ENCODE measurements around the gene MSRB1. TPM values are rescaled to one million over a fixed set of nuclear protein-coding genes. Genes with fewer than 3 reads are reported as not detected.
"Not testable (repeated sequence)": the region's sequence is repeated elsewhere in the genome, so short reads cannot be mapped to it uniquely, and the experiment has no call there.

The MSRB1 gene
- total and polyA plus RNA-seq, 4 donors = 10.0 to 25.8 (median 17.4) TPM

DNA sequence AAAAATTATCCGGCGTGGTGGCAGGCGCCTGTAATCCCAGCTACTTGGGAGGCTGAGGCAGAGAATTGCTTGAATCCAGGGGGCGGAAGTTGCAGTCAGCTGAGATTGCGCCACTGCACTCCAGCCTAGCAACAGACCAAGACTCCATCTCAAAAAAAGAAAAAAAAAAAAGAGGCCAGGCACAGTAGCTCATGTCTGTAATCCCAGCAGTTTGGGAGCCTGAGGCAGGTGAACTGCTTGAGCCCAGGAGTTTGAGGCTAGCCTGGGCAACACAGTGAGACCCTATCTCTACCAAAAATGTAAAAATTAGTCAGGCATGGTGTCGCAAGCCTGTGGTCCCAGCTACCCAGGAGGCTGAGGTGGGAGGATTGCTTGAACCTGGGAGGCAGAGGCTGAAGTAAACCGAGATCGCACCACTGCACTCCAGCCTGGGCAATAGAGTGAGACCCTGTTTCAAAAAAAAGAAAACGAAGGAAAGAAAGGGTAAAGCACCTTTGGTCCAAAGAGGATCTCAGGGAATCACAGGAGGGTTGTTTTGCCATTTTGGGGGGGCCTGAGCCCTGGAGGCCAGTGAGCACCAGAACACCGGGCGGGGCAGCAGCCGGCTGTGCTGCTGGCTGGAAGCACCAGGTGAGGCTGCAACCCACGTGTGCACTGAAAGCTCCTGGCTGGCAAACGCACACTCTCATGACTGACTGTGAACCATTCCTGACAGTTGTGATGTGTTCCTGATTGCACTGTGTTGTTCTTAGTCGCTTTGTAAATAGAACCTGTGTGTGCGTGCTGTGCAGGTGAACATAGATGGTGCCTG lies 43.2 kb downstream of the MSRB1 start:
- 88% methylated on average over 14 of the region's 16 CpGs for WGBS (ENCODE audit: insufficient coverage)
- no peak overlapping the region for H3K4me3 ChIP-seq (ENCODE audit: low read depth, low read length)
- no peaks in the 10 kb centered on the region for H3K9me3 ChIP-seq (ENCODE audit: control insufficient read depth, insufficient read depth, low read length)
- no peak for DNase-seq (ENCODE audit: low read depth in 4 of 6, low spot score in 6 of 6)
- H3K27ac ChIP-seq (ENCODE audit: low read depth, low read length) = no peak overlapping the region
- H3K36me3 ChIP-seq (ENCODE audit: control insufficient read depth, insufficient read depth, low read length) = no peaks in the 10 kb centered on the region
- H3K27me3 ChIP-seq (ENCODE audit: control insufficient read depth, insufficient read depth, low read length) = peaks cover 4% of the 10 kb centered on the region
- H3K4me1 ChIP-seq (ENCODE audit: control insufficient read depth, insufficient read depth, low read length) = peaks cover 10% of the 10 kb centered on the region

DNA sequence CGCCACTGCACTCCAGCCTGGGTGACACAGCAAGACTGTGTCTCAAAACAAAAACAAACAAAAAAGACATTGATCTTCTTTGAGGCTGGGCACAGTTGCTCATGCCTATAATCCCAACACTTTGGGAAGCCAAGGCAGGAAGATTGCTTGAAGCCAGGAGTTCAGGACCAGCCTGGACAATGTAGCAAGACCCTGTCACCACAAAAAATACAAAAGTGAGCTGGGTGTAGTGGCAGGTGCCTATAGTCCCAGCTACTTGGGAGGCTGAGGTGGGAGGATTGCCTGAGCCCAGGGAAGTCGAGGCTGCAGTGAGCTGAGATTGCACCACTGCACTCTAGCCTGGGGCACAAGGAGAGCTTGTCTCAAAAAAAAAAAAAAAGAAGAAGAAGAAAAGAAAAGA lies 45.3 kb downstream of the MSRB1 start:
- not testable (repeated sequence) for H3K4me1 ChIP-seq (ENCODE audit: control insufficient read depth, insufficient read depth, low read length); H3K4me3 ChIP-seq (ENCODE audit: low read depth, low read length); DNase-seq (ENCODE audit: low read depth in 4 of 6, low spot score in 6 of 6); H3K36me3 ChIP-seq (ENCODE audit: control insufficient read depth, insufficient read depth, low read length); H3K9me3 ChIP-seq (ENCODE audit: control insufficient read depth, insufficient read depth, low read length); H3K27me3 ChIP-seq (ENCODE audit: control insufficient read depth, insufficient read depth, low read length); H3K27ac ChIP-seq (ENCODE audit: low read depth, low read length)
- 79% methylated on average over 2 of the region's 2 CpGs for WGBS (ENCODE audit: insufficient coverage)

- H3K27me3 ChIP-seq (ENCODE audit: control insufficient read depth, insufficient read depth, low read length) = peaks cover 3% of the 10 kb centered on the region
Measured at GRCh38 chr16:1895949-1896675, 46.9 kb downstream of the MSRB1 start.

DNA sequence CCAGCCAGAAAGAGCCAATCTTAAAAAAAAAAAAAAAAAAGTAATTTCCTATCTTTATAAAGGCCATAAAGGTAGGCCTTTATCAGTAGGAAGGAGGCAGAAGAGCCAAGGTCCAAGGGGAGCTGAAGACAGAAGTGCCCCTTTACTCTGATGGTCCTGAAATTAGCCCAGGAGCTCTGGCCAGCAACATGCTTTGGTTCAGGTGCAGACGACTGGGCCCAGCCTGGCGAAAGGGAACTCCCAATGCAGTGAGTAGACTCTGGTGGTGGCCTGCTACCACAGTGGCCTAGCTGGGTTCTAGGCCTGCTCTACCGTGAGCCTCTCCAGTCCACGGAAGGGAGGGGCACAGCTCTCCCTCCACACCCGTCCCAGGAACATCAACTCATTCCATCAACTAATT lies 47.9 kb downstream of the MSRB1 start:
- H3K27me3 ChIP-seq (ENCODE audit: control insufficient read depth, insufficient read depth, low read length) = peaks cover 9% of the 10 kb centered on the region
- 92% methylated on average over 3 of the region's 5 CpGs for WGBS (ENCODE audit: insufficient coverage)
- H3K9me3 ChIP-seq (ENCODE audit: control insufficient read depth, insufficient read depth, low read length) = no peaks in the 10 kb centered on the region

More at GRCh38 chr16:1895949-1896675, 46.9 kb downstream of the MSRB1 start:
- no peaks in the 10 kb centered on the region for H3K9me3 ChIP-seq (ENCODE audit: control insufficient read depth, insufficient read depth, low read length)
- no peaks in the 10 kb centered on the region for H3K4me1 ChIP-seq (ENCODE audit: control insufficient read depth, insufficient read depth, low read length)
- H3K27ac ChIP-seq (ENCODE audit: low read depth, low read length) = no peak overlapping the region
- no peaks in the 10 kb centered on the region for H3K36me3 ChIP-seq (ENCODE audit: control insufficient read depth, insufficient read depth, low read length)
- no peak for DNase-seq (ENCODE audit: low read depth in 4 of 6, low spot score in 6 of 6)
- H3K4me3 ChIP-seq (ENCODE audit: low read depth, low read length) = no peak overlapping the region
- 80% methylated on average over 25 of the region's 27 CpGs for WGBS (ENCODE audit: insufficient coverage)

GRCh38 chr16:1890708-1891050 lies 52.3 kb downstream of the MSRB1 start:
- Histone ChIP-seq H3K27me3 (ENCODE audit: control insufficient read depth, insufficient read depth, low read length) (peaks cover 9% of the 10 kb centered on the region), H3K9me3 (ENCODE audit: control insufficient read depth, insufficient read depth, low read length) (no peaks in the 10 kb centered on the region), H3K4me1 (ENCODE audit: control insufficient read depth, insufficient read depth, low read length) (no peaks in the 10 kb centered on the region), H3K36me3 (ENCODE audit: control insufficient read depth, insufficient read depth, low read length) (no peaks in the 10 kb centered on the region), H3K27ac (ENCODE audit: low read depth, low read length) (no peak overlapping the region), H3K4me3 (ENCODE audit: low read depth, low read length) (no peak overlapping the region)
- 70% methylated on average over 2 of the region's 4 CpGs for WGBS (ENCODE audit: insufficient coverage)
- DNase-seq (ENCODE audit: low read depth in 4 of 6, low spot score in 6 of 6) = no peak

More for the DNA sequence above, 47.9 kb downstream of the MSRB1 start:
- Histone ChIP-seq H3K4me1 (ENCODE audit: control insufficient read depth, insufficient read depth, low read length) (no peaks in the 10 kb centered on the region), H3K27ac (ENCODE audit: low read depth, low read length) (no peak overlapping the region), H3K36me3 (ENCODE audit: control insufficient read depth, insufficient read depth, low read length) (no peaks in the 10 kb centered on the region), H3K4me3 (ENCODE audit: low read depth, low read length) (no peak overlapping the region)
- DNase-seq (ENCODE audit: low read depth in 4 of 6, low spot score in 6 of 6) = no peak

- no peak for DNase-seq (ENCODE audit: low read depth in 4 of 6, low spot score in 6 of 6)
- H3K36me3 ChIP-seq (ENCODE audit: control insufficient read depth, insufficient read depth, low read length) = no peaks in the 10 kb centered on the region
- no peaks in the 10 kb centered on the region for H3K9me3 ChIP-seq (ENCODE audit: control insufficient read depth, insufficient read depth, low read length)
- no peak overlapping the region for H3K4me3 ChIP-seq (ENCODE audit: low read depth, low read length)
- H3K4me1 ChIP-seq (ENCODE audit: control insufficient read depth, insufficient read depth, low read length) = no peaks in the 10 kb centered on the region
- 78% methylated on average over 7 of the region's 16 CpGs for WGBS (ENCODE audit: insufficient coverage)
- no peak overlapping the region for H3K27ac ChIP-seq (ENCODE audit: low read depth, low read length)
- peaks cover 11% of the 10 kb centered on the region for H3K27me3 ChIP-seq (ENCODE audit: control insufficient read depth, insufficient read depth, low read length)
Measured at GRCh38 chr16:1890024-1890707, 52.8 kb downstream of the MSRB1 start.

Small RNAs within 50 kb of the gene (small RNA-seq; reads per million reads assigned to genes)
- gene AC005363.2 (ENCODE audit: low replicate concordance) (not detected), gene SNORA10 (ENCODE audit: low replicate concordance) (not detected), gene SNORA64 (ENCODE audit: low replicate concordance) (not detected)

Other genes starting within 250 kb of the MSRB1 start
- 10 to 100 TPM; 53.3 to 72.6 TPM for gene MAPK8IP3, start 237.0 kb downstream of the MSRB1 start, total RNA-seq
- 100 to 1,000 TPM; 113 to 137 TPM for gene MAPK8IP3, start 237.0 kb downstream of the MSRB1 start, polyA plus RNA-seq (ENCODE audit: insufficient read length in 2 of 2)
- 10 to 100 TPM; 21.6 to 76.7 TPM for gene NME3, start 171.7 kb downstream of the MSRB1 start, total RNA-seq
- 10 to 100 TPM; 83.2 to 86.2 TPM for gene NME3, start 171.7 kb downstream of the MSRB1 start, polyA plus RNA-seq (ENCODE audit: insufficient read length in 2 of 2)
- gene EME2, start 170.4 kb downstream of the MSRB1 start, total RNA-seq = 10 to 100 TPM in 1 of 2 donors, 1 to 10 TPM in 1; 6.5 to 15.0 TPM
- gene EME2, start 170.4 kb downstream of the MSRB1 start, polyA plus RNA-seq (ENCODE audit: insufficient read length in 2 of 2) = 10 to 100 TPM; 17.8 to 20.7 TPM
- 10 to 100 TPM; 22.9 to 76.7 TPM for gene MRPS34, start 170.1 kb downstream of the MSRB1 start, total RNA-seq
- gene MRPS34, start 170.1 kb downstream of the MSRB1 start, polyA plus RNA-seq (ENCODE audit: insufficient read length in 2 of 2) = 10 to 100 TPM; 80.8 to 86.5 TPM
- 10 to 100 TPM; 25.8 to 55.5 TPM for gene SPSB3, start 160.6 kb downstream of the MSRB1 start, total RNA-seq
- 10 to 100 TPM; 49.3 to 55.6 TPM for gene SPSB3, start 160.6 kb downstream of the MSRB1 start, polyA plus RNA-seq (ENCODE audit: insufficient read length in 2 of 2)
- 10 to 100 TPM; 24.7 to 64.4 TPM for gene NUBP2, start 160.2 kb downstream of the MSRB1 start, total RNA-seq
- gene NUBP2, start 160.2 kb downstream of the MSRB1 start, polyA plus RNA-seq (ENCODE audit: insufficient read length in 2 of 2) = 10 to 100 TPM; 71.1 to 80.4 TPM
- gene IGFALS, start 149.5 kb downstream of the MSRB1 start, total RNA-seq = under 1 TPM in 1 of 2 donors, not detected in 1; 0.39 TPM
- gene IGFALS, start 149.5 kb downstream of the MSRB1 start, polyA plus RNA-seq (ENCODE audit: insufficient read length in 2 of 2) = 1 to 10 TPM in 1 of 2 donors, under 1 TPM in 1; 0.33 to 1.3 TPM
- 10 to 100 TPM; 68.6 to 84.1 TPM for gene HAGH, start 116.4 kb downstream of the MSRB1 start, total RNA-seq
- 10 to 100 TPM; 97.6 to 99.3 TPM for gene HAGH, start 116.4 kb downstream of the MSRB1 start, polyA plus RNA-seq (ENCODE audit: insufficient read length in 2 of 2)
- 10 to 100 TPM; 35.6 to 38.5 TPM for gene FAHD1, start 116.0 kb downstream of the MSRB1 start, total RNA-seq
- 10 to 100 TPM; 29.8 to 39.0 TPM for gene FAHD1, start 116.0 kb downstream of the MSRB1 start, polyA plus RNA-seq (ENCODE audit: insufficient read length in 2 of 2)
- 1 to 10 TPM in 1 of 2 donors, under 1 TPM in 1; 0.83 to 2.6 TPM for gene MEIOB, start 71.0 kb downstream of the MSRB1 start, total RNA-seq
- gene MEIOB, start 71.0 kb downstream of the MSRB1 start, polyA plus RNA-seq (ENCODE audit: insufficient read length in 2 of 2) = 1 to 10 TPM; 1.4 to 1.7 TPM
- not detected for gene HS3ST6, start 24.8 kb downstream of the MSRB1 start, total RNA-seq
- gene HS3ST6, start 24.8 kb downstream of the MSRB1 start, polyA plus RNA-seq (ENCODE audit: insufficient read length in 2 of 2) = not detected
- gene RPL3L, start 11.5 kb upstream of the MSRB1 start, total RNA-seq = under 1 TPM in 1 of 2 donors, not detected in 1; 0.06 TPM
- gene RPL3L, start 11.5 kb upstream of the MSRB1 start, polyA plus RNA-seq (ENCODE audit: insufficient read length in 2 of 2) = under 1 TPM in 1 of 2 donors, not detected in 1; 0.32 TPM
- gene NDUFB10, start 16.3 kb upstream of the MSRB1 start, total RNA-seq = 100 to 1,000 TPM in 1 of 2 donors, 10 to 100 TPM in 1; 78.7 to 146 TPM
- gene NDUFB10, start 16.3 kb upstream of the MSRB1 start, polyA plus RNA-seq (ENCODE audit: insufficient read length in 2 of 2) = 100 to 1,000 TPM; 170 to 178 TPM
- gene RPS2, start 21.6 kb upstream of the MSRB1 start, total RNA-seq = 1,000 to 10,000 TPM in 1 of 2 donors, 100 to 1,000 TPM in 1; 682 to 1,440 TPM
- 1,000 to 10,000 TPM; 1,742 to 1,957 TPM for gene RPS2, start 21.6 kb upstream of the MSRB1 start, polyA plus RNA-seq (ENCODE audit: insufficient read length in 2 of 2)
- not detected for gene RNF151, start 23.7 kb upstream of the MSRB1 start, total RNA-seq
- gene RNF151, start 23.7 kb upstream of the MSRB1 start, polyA plus RNA-seq (ENCODE audit: insufficient read length in 2 of 2) = not detected
- gene TBL3, start 28.9 kb upstream of the MSRB1 start, total RNA-seq = 10 to 100 TPM; 12.9 to 31.4 TPM
- 10 to 100 TPM; 32.1 to 39.0 TPM for gene TBL3, start 28.9 kb upstream of the MSRB1 start, polyA plus RNA-seq (ENCODE audit: insufficient read length in 2 of 2)
- under 1 TPM; 0.40 to 0.72 TPM for gene NOXO1, start 38.3 kb upstream of the MSRB1 start, total RNA-seq
- 1 to 10 TPM; 1.6 to 1.7 TPM for gene NOXO1, start 38.3 kb upstream of the MSRB1 start, polyA plus RNA-seq (ENCODE audit: insufficient read length in 2 of 2)
- 10 to 100 TPM in 1 of 2 donors, 1 to 10 TPM in 1; 7.2 to 24.3 TPM for gene GFER, start 41.0 kb upstream of the MSRB1 start, total RNA-seq
- gene GFER, start 41.0 kb upstream of the MSRB1 start, polyA plus RNA-seq (ENCODE audit: insufficient read length in 2 of 2) = 10 to 100 TPM; 34.0 to 36.1 TPM
- 10 to 100 TPM; 20.1 to 71.0 TPM for gene SYNGR3, start 46.8 kb upstream of the MSRB1 start, total RNA-seq
- 100 to 1,000 TPM; 109 to 111 TPM for gene SYNGR3, start 46.8 kb upstream of the MSRB1 start, polyA plus RNA-seq (ENCODE audit: insufficient read length in 2 of 2)
- 1 to 10 TPM; 5.4 to 8.2 TPM for gene ZNF598, start 66.6 kb upstream of the MSRB1 start, total RNA-seq
- 10 to 100 TPM; 28.8 to 31.7 TPM for gene ZNF598, start 66.6 kb upstream of the MSRB1 start, polyA plus RNA-seq (ENCODE audit: insufficient read length in 2 of 2)
- gene NPW, start 76.6 kb upstream of the MSRB1 start, total RNA-seq = 1 to 10 TPM in 1 of 2 donors, under 1 TPM in 1; 0.20 to 2.3 TPM
- 1 to 10 TPM in 1 of 2 donors, under 1 TPM in 1; 0.49 to 4.9 TPM for gene NPW, start 76.6 kb upstream of the MSRB1 start, polyA plus RNA-seq (ENCODE audit: insufficient read length in 2 of 2)
- 10 to 100 TPM; 25.6 to 52.0 TPM for gene NHERF2, start 83.7 kb upstream of the MSRB1 start, total RNA-seq
- gene NHERF2, start 83.7 kb upstream of the MSRB1 start, polyA plus RNA-seq (ENCODE audit: insufficient read length in 2 of 2) = 10 to 100 TPM; 83.5 to 95.7 TPM
- 10 to 100 TPM; 19.7 to 42.1 TPM for gene NTHL1, start 104.6 kb upstream of the MSRB1 start, total RNA-seq
- gene NTHL1, start 104.6 kb upstream of the MSRB1 start, polyA plus RNA-seq (ENCODE audit: insufficient read length in 2 of 2) = 10 to 100 TPM; 34.3 to 40.1 TPM
- 10 to 100 TPM; 39.6 to 65.8 TPM for gene TSC2, start 104.8 kb upstream of the MSRB1 start, total RNA-seq
- 100 to 1,000 TPM; 168 to 231 TPM for gene TSC2, start 104.8 kb upstream of the MSRB1 start, polyA plus RNA-seq (ENCODE audit: insufficient read length in 2 of 2)
- gene PKD1, start 192.7 kb upstream of the MSRB1 start, total RNA-seq = 10 to 100 TPM; 68.1 to 86.2 TPM
- 100 to 1,000 TPM; 201 to 289 TPM for gene PKD1, start 192.7 kb upstream of the MSRB1 start, polyA plus RNA-seq (ENCODE audit: insufficient read length in 2 of 2)
- gene RAB26, start 205.4 kb upstream of the MSRB1 start, total RNA-seq = 1 to 10 TPM; 6.6 to 8.2 TPM
- gene RAB26, start 205.4 kb upstream of the MSRB1 start, polyA plus RNA-seq (ENCODE audit: insufficient read length in 2 of 2) = 10 to 100 TPM; 26.8 to 29.8 TPM
- gene TRAF7, start 212.6 kb upstream of the MSRB1 start, total RNA-seq = 10 to 100 TPM; 20.4 to 43.1 TPM
- 10 to 100 TPM; 59.7 to 62.6 TPM for gene TRAF7, start 212.6 kb upstream of the MSRB1 start, polyA plus RNA-seq (ENCODE audit: insufficient read length in 2 of 2)